Inflammatory macrophage treated with lipopolysaccharide for 4 hours (primary cell): Measurements from ENCODE around the gene OAF.

Experiments used
- DNase-seq: peaks from one replicate; pipeline ENCODE4 v3.0.0-alpha.2; 2020

The OAF gene

DNA sequence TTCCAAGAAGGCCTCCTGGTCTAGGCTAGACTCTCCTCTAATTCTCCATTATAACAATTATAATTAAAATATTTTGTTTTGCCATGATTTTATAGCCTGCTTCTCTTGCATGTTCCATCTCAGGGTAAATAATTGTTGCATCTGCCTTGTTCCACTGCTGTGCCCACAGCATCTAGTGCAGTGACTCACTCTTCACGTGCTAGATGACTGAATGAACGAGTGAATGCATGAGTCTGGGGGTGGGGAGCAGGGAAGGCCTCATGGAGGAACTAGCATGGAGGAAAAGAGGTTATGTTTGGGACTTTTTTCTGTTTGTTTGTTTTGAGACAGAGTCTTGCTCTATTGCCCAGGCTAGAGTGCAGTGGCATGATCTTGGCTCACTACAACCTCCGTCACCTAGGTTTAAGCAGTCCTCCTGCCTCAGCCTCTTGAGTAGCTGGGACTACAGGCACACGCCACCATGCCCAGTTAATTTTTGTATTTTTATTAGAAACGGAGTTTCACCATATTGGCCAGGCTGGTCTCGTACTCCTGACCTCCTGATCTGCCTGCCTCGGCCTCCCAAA, 5.2 kb upstream of the OAF start:
- DNase-seq = peak; percentile 86

GRCh38 chr11:120207512-120207911, 3.3 kb upstream of the OAF start:
- no peak for DNase-seq

- peak; percentile 52 for DNase-seq
Measured at GRCh38 chr11:120208001-120208441, 2.8 kb upstream of the OAF start.

- DNase-seq = peak; percentile 91
Measured at GRCh38 chr11:120208777-120209176, 2.1 kb upstream of the OAF start.

- peak; percentile 58 for DNase-seq
Measured at GRCh38 chr11:120209746-120210625, 846 bp upstream of the OAF start.

- no peak for DNase-seq
Measured at GRCh38 chr11:120211522-120212258, 858 bp downstream of the OAF start.

GRCh38 chr11:120212259-120212878, 1.5 kb downstream of the OAF start:
- no peak for DNase-seq

GRCh38 chr11:120212926-120213325, 2.1 kb downstream of the OAF start:
- DNase-seq = no peak

DNA sequence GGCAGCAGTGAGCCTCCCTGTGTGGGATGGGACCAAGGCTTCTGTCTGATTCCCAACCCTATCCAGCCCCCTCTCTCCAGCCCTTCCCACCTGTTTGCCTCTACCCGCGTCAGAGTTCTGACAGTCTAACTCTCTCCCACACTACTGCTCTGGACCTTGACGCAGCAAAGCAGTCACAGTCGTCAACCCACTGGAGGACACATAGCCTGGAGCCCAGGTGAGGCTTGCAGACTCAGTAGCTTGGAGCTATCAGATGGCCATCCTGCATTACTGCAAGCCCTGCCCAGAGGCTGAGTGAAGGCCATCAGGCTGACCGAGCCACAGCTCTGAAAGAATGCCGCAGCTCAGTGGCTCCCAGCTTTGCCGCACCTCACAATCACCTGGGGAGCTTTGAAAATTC, 3.7 kb downstream of the OAF start:
- no peak for DNase-seq

DNA sequence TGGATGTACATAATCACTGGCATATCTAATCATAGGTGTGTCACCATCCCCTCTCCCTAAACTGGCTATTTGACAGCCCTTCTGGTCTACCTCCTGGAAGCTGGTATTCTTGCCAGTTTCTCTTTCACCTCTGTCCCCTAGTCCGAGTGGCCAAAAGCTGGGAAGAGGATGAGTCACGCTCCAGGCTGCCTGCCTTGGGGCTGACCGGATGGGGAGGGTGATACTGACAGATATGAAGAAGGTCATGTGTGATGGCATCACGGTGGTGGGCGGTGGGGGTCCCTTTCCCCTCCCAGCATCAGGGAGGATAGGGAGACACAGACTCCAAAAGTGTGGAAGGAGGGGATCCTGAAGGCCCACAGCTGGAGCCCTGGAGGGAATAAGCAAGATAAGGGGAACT, 4.8 kb downstream of the OAF start:
- DNase-seq = no peak

- no peak for DNase-seq
Measured at GRCh38 chr11:120216426-120217102, 5.7 kb downstream of the OAF start.

GRCh38 chr11:120217526-120217925, 6.7 kb downstream of the OAF start:
- no peak for DNase-seq

DNA sequence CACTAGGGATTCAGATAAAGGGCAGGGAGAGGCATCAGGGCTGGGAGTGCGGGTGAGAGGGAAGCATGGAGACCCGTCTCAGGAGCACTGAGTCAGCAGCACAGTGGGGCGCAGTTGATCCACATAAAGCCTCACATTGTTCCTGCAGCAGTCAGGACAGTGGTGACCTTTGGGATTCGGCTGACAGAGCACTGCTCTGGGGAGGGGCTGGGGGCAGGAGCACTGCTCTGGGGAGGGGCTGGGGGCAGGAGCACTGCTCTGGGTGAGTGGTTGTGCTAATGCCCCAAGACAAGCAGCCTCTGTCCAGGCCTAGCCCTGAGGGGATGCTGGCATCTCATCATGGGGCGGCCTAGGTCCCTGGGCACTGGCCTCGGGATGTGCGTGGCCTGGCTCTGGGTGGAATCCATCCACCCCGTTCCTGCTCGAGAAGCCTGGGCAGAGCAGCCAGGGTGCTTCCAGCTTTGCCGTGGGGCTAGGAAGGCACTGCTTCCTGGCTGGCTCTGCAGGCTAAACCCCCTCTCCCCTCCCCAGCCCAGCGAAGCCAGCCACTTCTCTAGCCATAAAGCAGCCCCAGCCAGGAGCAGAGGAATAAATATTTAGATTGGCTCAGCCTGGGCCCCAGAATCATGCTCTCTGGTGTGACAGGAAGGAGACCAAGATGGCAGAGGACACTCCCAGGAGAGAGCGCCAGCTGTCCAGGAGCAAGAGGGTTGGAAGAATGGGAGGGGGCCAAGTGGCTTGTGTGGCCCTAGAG, 7.3 kb downstream of the OAF start:
- DNase-seq = no peak

DNA sequence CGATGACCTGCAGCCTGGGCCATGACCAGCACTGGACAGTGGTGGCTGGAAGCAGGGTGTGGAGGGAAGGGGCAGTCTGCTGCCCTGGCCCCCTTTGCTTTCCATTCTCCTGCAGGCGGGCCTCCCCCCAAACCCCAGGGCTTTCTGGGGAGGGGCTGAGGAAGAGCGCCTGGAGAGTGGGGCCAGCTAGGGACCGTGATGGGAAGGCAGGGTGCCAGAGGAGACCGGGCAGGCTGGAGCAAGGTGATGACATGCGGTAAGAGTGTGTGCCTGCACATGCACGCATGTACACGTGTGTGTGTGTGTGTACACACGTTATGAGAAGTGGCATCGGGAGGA, 7.8 kb downstream of the OAF start:
- DNase-seq = no peak

DNA sequence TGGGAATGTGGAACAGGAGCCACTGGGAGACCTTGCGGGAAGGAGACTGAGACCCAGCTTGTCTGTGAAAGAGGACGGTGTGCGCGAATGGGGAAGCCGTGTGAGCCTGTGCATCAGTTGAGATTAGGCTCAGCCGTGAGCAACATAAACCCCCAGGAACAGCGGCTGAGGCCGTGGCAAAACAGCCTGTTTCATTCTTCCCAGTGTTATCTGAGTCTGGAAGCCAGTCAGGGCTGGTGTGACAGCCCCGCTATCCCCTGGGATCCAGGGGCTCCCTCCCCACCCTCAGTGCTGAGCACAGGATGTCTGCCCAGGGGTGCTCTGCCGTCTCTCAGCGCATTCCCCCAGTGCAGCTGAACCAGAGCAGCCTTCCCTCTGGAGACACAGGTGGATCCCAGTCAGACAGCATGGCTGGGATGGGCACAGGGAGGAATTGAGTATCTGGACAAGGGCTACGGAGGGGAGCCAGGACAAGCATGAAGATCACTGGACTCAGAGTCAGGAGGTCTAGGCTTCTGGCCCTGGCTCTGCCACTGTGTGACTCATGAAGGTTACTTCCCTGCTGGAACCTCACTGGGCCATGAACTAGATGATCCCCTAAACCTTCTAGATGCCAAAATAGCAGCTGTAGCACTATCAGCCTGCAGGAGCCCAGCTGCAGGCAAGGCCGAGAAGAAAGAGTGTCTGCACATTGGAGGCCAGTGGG, 8.6 kb downstream of the OAF start:
- no peak for DNase-seq

DNA sequence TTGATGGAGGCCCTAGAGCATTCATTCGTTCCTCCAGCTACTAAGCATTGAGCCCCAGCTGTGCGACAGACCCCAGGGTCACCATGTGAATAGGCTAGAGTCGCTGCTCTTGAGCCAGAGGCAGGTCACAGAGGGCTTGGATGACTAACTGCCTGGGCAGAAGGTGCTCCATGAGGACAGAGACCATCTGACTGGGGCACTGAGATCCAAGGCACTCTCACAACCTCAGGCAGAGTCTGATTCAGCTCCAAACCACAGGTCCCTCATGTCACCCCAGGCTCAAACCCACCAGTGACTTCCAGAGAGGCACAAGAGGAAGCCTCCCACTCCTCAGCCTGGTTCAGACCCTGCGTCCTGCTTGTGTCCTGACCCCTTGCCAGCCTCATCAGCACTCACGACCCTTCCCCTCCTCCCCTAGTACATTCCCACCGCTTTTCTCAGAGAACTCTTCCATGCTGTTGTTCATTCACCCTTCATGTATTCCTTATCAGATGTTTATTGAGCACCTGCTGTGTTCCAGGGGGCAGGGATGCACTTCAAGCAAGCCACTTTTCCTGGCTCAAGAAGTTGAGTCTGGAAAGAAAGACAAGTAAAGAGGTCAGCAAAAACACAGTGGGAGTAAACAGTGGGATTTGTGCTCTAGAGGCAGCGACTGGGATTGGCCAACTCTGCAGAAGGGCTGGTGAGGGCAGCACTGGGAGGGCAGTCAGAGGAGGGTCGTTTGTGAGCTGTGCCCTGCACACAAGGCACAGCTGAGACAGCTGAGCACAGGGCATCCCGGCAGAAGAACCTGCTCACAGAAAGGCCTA, 9.3 kb downstream of the OAF start:
- DNase-seq = no peak

- DNase-seq = no peak
Measured at GRCh38 chr11:120220747-120221037, 9.9 kb downstream of the OAF start.

DNA sequence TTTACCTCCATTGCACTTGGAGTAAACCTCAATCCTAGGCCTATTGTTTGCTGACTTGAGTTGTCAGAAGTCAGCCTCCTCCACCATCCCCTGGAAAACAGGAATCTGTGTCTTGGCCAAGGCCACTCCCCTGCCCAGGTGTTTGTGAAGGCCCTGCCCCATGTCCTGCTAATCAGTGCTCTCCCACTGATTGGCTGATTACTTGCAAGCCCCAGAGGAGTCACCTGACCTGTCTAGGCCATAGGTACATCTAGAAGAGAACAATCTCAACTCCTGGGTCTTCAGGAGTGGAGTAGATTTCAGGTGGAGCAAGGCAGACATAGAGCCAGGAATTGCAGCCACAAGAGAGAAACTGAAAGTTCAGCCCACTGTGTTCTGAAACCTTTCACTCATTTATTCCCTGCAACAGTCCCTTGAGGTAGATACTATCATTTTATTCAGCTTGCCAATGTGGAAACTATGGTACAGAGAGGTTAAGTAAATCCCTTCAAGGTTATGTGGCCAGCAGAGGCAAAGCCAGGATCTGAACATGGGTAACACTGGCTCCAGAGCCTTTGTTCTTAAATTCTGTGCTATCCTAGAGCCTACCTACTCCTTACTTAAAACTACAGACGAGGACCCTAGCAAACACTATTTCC, 10.4 kb downstream of the OAF start:
- no peak for DNase-seq

DNA sequence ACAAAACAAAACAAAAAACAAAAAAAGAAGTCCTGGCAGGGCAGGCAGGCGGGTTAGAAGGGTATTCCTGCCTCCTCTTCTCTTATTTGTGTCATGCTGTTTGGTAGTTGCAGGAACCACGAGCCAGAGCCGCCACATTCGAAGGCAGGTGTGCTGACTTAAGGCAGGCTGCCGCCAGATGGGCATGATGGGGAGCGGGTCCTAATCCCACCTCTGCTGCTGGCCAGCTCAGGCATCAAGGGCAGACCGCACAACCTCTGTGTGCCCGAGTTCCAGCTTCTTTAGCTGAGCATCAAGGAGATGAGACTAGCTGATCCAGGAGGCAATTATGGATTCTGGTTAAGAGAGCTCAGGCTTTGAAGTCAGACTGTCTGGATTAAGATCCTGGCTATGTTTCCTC, 12.1 kb downstream of the OAF start:
- no peak for DNase-seq

- DNase-seq = no peak
Measured at GRCh38 chr11:120223793-120224192, 13.0 kb downstream of the OAF start.
